Suppressor macrophage (primary cell): ENCODE measurements around the gene HACD1.
A peak's percentile ranks its signal among the peaks of the same experiment; 100 is the strongest.
"Not testable (repeated sequence)": the region's sequence is repeated elsewhere in the genome, so short reads cannot be mapped to it uniquely, and the experiment has no call there.

Experiments
- DNase-seq, 4 experiments: peaks; one replicate each; pipeline ENCODE4 v3.0.0-alpha.2; 2020 to 2022

The HACD1 gene

GRCh38 chr10:17643339-17643754, 26.2 kb upstream of the HACD1 start:
- DNase-seq, result no peak

GRCh38 chr10:17640331-17640816, 23.2 kb upstream of the HACD1 start:
- no peak for DNase-seq

GRCh38 chr10:17637869-17638268, 20.7 kb upstream of the HACD1 start:
- no peak for DNase-seq

GRCh38 chr10:17633353-17633752, 16.2 kb upstream of the HACD1 start:
- DNase-seq, result no peak

GRCh38 chr10:17632590-17632989, 15.4 kb upstream of the HACD1 start:
- not testable (repeated sequence) for DNase-seq

GRCh38 chr10:17626656-17627055, 9.5 kb upstream of the HACD1 start:
- DNase-seq, result peak in 2 of 4 experiments; percentile 15 to 21

GRCh38 chr10:17624996-17625395, 7.8 kb upstream of the HACD1 start:
- DNase-seq, result no peak

GRCh38 chr10:17622061-17622460, 4.9 kb upstream of the HACD1 start:
- DNase-seq, result no peak

- peak; percentile 37 to 77 (median 56) for DNase-seq
Measured at GRCh38 chr10:17616403-17617030, 657 bp downstream of the HACD1 start.

GRCh38 chr10:17609523-17610079, 7.6 kb downstream of the HACD1 start:
- no peak for DNase-seq

- peak; percentile 52 to 83 (median 64) for DNase-seq
Measured at GRCh38 chr10:17607603-17608332, 9.4 kb downstream of the HACD1 start.

GRCh38 chr10:17607060-17607459, 10.1 kb downstream of the HACD1 start:
- no peak for DNase-seq

GRCh38 chr10:17606547-17607040, 10.6 kb downstream of the HACD1 start:
- DNase-seq, result no peak

- DNase-seq, result no peak
Measured at GRCh38 chr10:17605936-17606335, 11.2 kb downstream of the HACD1 start.

GRCh38 chr10:17599089-17599488, 18.1 kb downstream of the HACD1 start:
- DNase-seq, result peak; percentile 14 to 56 (median 27)

GRCh38 chr10:17597386-17597785, 19.8 kb downstream of the HACD1 start:
- no peak for DNase-seq

- DNase-seq, result no peak
Measured at GRCh38 chr10:17590969-17591645, 26.1 kb downstream of the HACD1 start.

GRCh38 chr10:17589316-17589715, 27.9 kb downstream of the HACD1 start:
- not testable (repeated sequence) for DNase-seq

GRCh38 chr10:17588420-17588819, 28.8 kb downstream of the HACD1 start:
- no peak for DNase-seq

- DNase-seq, result not testable (repeated sequence)
Measured at GRCh38 chr10:17587321-17587720, 29.9 kb downstream of the HACD1 start.

GRCh38 chr10:17586821-17587234, 30.3 kb downstream of the HACD1 start:
- peak in 2 of 4 experiments; percentile 21 to 38 for DNase-seq

GRCh38 chr10:17585016-17585415, 32.2 kb downstream of the HACD1 start:
- DNase-seq, result peak in 2 of 4 experiments; percentile 24 to 45

- DNase-seq, result no peak
Measured at GRCh38 chr10:17580885-17581284, 36.3 kb downstream of the HACD1 start.
